ENCODE results near the gene NHEJ1. TPM values are rescaled to one million over a fixed set of nuclear protein-coding genes. Genes with fewer than 3 reads are reported as not detected.
A peak's percentile ranks its signal among the peaks of the same experiment; 100 is the strongest.

The NHEJ1 gene
- total and polyA plus RNA-seq, 9 of the 15 experiments (the other 6 are each of a cell fraction or from before 2014, with no cell fraction given), result 9.0 to 23.7 (median 13.9) TPM

- no peak for DNase-seq (ENCODE audit: extremely low read depth in 1 of 4, low spot score in 3 of 4)
- H3K9ac ChIP-seq (ENCODE audit: insufficient read depth in 1 of 2, low read depth in 2 of 2, low read length in 2 of 2), result no peak overlapping the region; a peak in 1 of 4 replicates
- in situ Hi-C loops (cut with MboI) (no loop called here), intact Hi-C loops (cut with micrococcal nuclease) (no loop called here)
- FAIRE-seq, result no peak
- peaks cover 4 to 6% of the 10 kb centered on the region in 2 experiments; a peak in 3 of 5 replicates for H3K4me1 ChIP-seq (replicated peaks in 1 of 2; ENCODE audit: control insufficient read depth in 2 of 2, insufficient read depth in 2 of 2, low read length in 2 of 2)
- no peaks in the 10 kb centered on the region for H4K20me1 ChIP-seq (replicated peaks; ENCODE audit: control insufficient read depth, insufficient read depth, low read length)
- POLR2A ChIA-PET, result no interaction called here
- no peak overlapping the region for H3K27ac ChIP-seq (ENCODE audit: extremely low read depth, low read depth, low read length)
- CTCF ChIA-PET (ENCODE audit: low intra/inter-chr PET ratio), result no interaction called here
- H3K79me2 ChIP-seq (ENCODE audit: control insufficient read depth, insufficient read depth, low read length), result no peaks in the 10 kb centered on the region
- no peak overlapping the region for H3K4me3 ChIP-seq
- H3K9me3 ChIP-seq (replicated peaks; ENCODE audit: control insufficient read depth, insufficient read depth, low read depth, low read length), result no peaks in the 10 kb centered on the region
- H3K27me3 ChIP-seq (ENCODE audit: control insufficient read depth in 2 of 2, insufficient read depth in 2 of 2, low read length in 2 of 2), result no peaks in the 10 kb centered on the region
- no peaks in the 10 kb centered on the region for H3K9me1 ChIP-seq (ENCODE audit: control insufficient read depth, insufficient read depth, low read length)
- H3K4me2 ChIP-seq (ENCODE audit: insufficient read depth, low read length), result no peak overlapping the region
- BruUV-seq (replicated peaks), result no TSS peak
- ATAC-seq, result no peak
- H2AFZ ChIP-seq (ENCODE audit: low read depth, low read length), result no peak overlapping the region
- peak; percentile 67 for TF ChIP-seq NFIC (IDR thresholded peaks at IDR 0.05)
- no peak for TF ChIP-seq RBM25 (IDR thresholded peaks at IDR 0.05; ENCODE audit: low read depth, low read length, severe bottlenecking)
- peaks cover 17% of the 10 kb centered on the region; the same call in 2 of the 3 replicates for H3K36me3 ChIP-seq (ENCODE audit: control insufficient read depth, insufficient read depth, low read length)
These were observed 8.3 kb upstream of the NHEJ1 start for GRCh38 chr2:219168932-219169331.

GRCh38 chr2:219168526-219168925 is 7.9 kb upstream of the NHEJ1 start:
- H3K9me1 ChIP-seq (ENCODE audit: control insufficient read depth, insufficient read depth, low read length), result no peaks in the 10 kb centered on the region
- H3K27me3 ChIP-seq (ENCODE audit: control insufficient read depth in 2 of 2, insufficient read depth in 2 of 2, low read length in 2 of 2), result no peaks in the 10 kb centered on the region
- CTCF ChIA-PET (ENCODE audit: low intra/inter-chr PET ratio), result no interaction called here
- no peaks in the 10 kb centered on the region for H4K20me1 ChIP-seq (replicated peaks; ENCODE audit: control insufficient read depth, insufficient read depth, low read length)
- no peaks in the 10 kb centered on the region for H3K79me2 ChIP-seq (ENCODE audit: control insufficient read depth, insufficient read depth, low read length)
- H3K27ac ChIP-seq (ENCODE audit: extremely low read depth, low read depth, low read length), result no peak overlapping the region
- H3K9ac ChIP-seq (ENCODE audit: insufficient read depth in 1 of 2, low read depth in 2 of 2, low read length in 2 of 2), result 0 out of 4 replicates have a peak overlapping the region, but pooled peaks of 1 of the 2 experiments have one; percentile 5
- DNase-seq (ENCODE audit: extremely low read depth in 1 of 4, low spot score in 3 of 4) (no peak), ATAC-seq (no peak), FAIRE-seq (no peak)
- WGBS (ENCODE audit: insufficient coverage, low coverage, missing lambda C conversion rate), result 17% methylated on average over 6 of the region's 6 CpGs
- intact Hi-C loops (cut with micrococcal nuclease), result no loop called here
- in situ Hi-C loops (cut with MboI), result no loop called here
- POLR2A ChIA-PET, result no interaction called here
- H3K36me3 ChIP-seq (ENCODE audit: control insufficient read depth, insufficient read depth, low read length), result peaks cover 13% of the 10 kb centered on the region; the same call in 2 of the 3 replicates
- H2AFZ ChIP-seq (ENCODE audit: low read depth, low read length), result no peak overlapping the region
- H3K9me3 ChIP-seq (replicated peaks; ENCODE audit: control insufficient read depth, insufficient read depth, low read depth, low read length), result no peaks in the 10 kb centered on the region
- H3K4me3 ChIP-seq, result no peak overlapping the region
- peaks cover 4 to 6% of the 10 kb centered on the region in 2 experiments; a peak in 3 of 5 replicates for H3K4me1 ChIP-seq (replicated peaks in 1 of 2; ENCODE audit: control insufficient read depth in 2 of 2, insufficient read depth in 2 of 2, low read length in 2 of 2)
- no peak overlapping the region for H3K4me2 ChIP-seq (ENCODE audit: insufficient read depth, low read length)
- TF ChIP-seq RREB1 (CRISPR knock-in tag; IDR thresholded peaks at IDR 0.05), result no peak
- TF ChIP-seq PHF8 (IDR thresholded peaks at IDR 0.05; ENCODE audit: borderline replicate concordance, low read length), result no peak
- no peak for TF ChIP-seq ILF3 (IDR thresholded peaks at IDR 0.05; ENCODE audit: borderline replicate concordance)
- TF ChIP-seq RBM17 (IDR thresholded peaks at IDR 0.05; ENCODE audit: borderline replicate concordance, low read depth, low read length), result no peak
- TF ChIP-seq SMC3 (conservative IDR thresholded peaks at IDR 0.05; ENCODE audit: insufficient read depth, low read depth, low read length), result no peak
- no peak for TF ChIP-seq MCM7 (IDR thresholded peaks at IDR 0.05)
- no TSS peak for BruUV-seq (replicated peaks)

Measured in K562 (cell line).